GM12878 (cell line): ENCODE measurements around the gene PTPRN2. TPM values are rescaled to one million over a fixed set of nuclear protein-coding genes. Genes with fewer than 3 reads are reported as not detected.

Source experiments
- ATAC-seq: fragments of 200-7000 bp; cut with Tn5 transposase; 3 replicates; pipeline ENCODE4 v1.9.1; 2020; ENCODE audit warnings: mild to moderate bottlenecking, moderate library complexity
- BruUV-seq: library from RNA; stranded (reverse); fragments of 400-500 nt; replicated peaks from 2 replicates; lab custom pipeline; 2021; lab: Mats Ljungman, UMichigan
- CTCF ChIA-PET: fragments of 300-600 bp; sonication (Branson Sonifier 250); formaldehyde crosslinking; extraction: SDS; loops from one replicate; lab custom pipeline; 2021; ENCODE audit warnings: inconsistent platforms; lab: Yijun Ruan, JAX
- POLR2A ChIA-PET: fragments of 350-600 bp; formaldehyde crosslinking; extraction: SDS; loops from one replicate; lab custom pipeline; 2021; ENCODE audit warnings: inconsistent platforms; lab: Charles Lee
- RAD21 ChIA-PET: fragments of 300-600 bp; sonication (Branson Sonifier 250); formaldehyde crosslinking; loops from one replicate; lab custom pipeline; 2023; ENCODE audit warnings: antibody characterized with exemption; ENCODE audit not compliant: unreplicated experiment; lab: Charles Lee
- SMC1A ChIA-PET: fragments of 300-600 bp; sonication (Branson Sonifier 250); formaldehyde crosslinking; loops from one replicate; lab custom pipeline; 2023; ENCODE audit not compliant: unreplicated experiment, uncharacterized antibody; lab: Charles Lee
- DNase-seq: peaks from one replicate; pipeline ENCODE4 v3.0.0-alpha.2; 2011; ENCODE audit warnings: low read depth, low spot score
- FAIRE-seq: peaks from 3 replicates; lab custom pipeline; 2011; peaks lifted over from hg19 to GRCh38; lab: Jason Lieb, UNC
- H2AFZ ChIP-seq: 2 replicates; pipeline ENCODE4 v1.6.0; 2011; ENCODE audit warnings: low read depth, low read length, control low read depth; ENCODE audit not compliant: control insufficient read depth
- H3K27ac ChIP-seq: 2 replicates; pipeline ENCODE4 v1.5.1; 2011; ENCODE audit warnings: control low read depth; ENCODE audit not compliant: control insufficient read depth, insufficient read depth
- H3K27me3 ChIP-seq, 2 experiments: replicated peaks in 1 of 2; 2 replicates each; pipeline versions ENCODE4 v1.6.0 to v1.6.1; 2011; ENCODE audit warnings: low read length in 1 of 2; ENCODE audit not compliant: control insufficient read depth in 2 of 2, insufficient read depth in 2 of 2
- H3K36me3 ChIP-seq, 2 experiments: 2 replicates each; pipeline ENCODE4 v1.5.1; 2011; ENCODE audit warnings: low read length in 1 of 2; ENCODE audit not compliant: control insufficient read depth in 2 of 2, insufficient read depth in 2 of 2
- H3K4me1 ChIP-seq: 2 replicates; pipeline ENCODE4 v1.6.1; 2011; ENCODE audit warnings: mild to moderate bottlenecking, low read length, moderate library complexity, mixed read lengths; ENCODE audit not compliant: control insufficient read depth, insufficient read depth
- H3K4me2 ChIP-seq: 2 replicates; pipeline ENCODE4 v1.6.0; 2011; ENCODE audit warnings: control low read depth; ENCODE audit not compliant: control insufficient read depth, insufficient read depth
- H3K4me3 ChIP-seq: fragments of 200-600 bp; sonication (generic); 2 replicates; pipeline ENCODE4 v1.5.1; 2016
- H3K79me2 ChIP-seq: 2 replicates; pipeline ENCODE4 v1.6.0; 2011; ENCODE audit warnings: low read length; ENCODE audit not compliant: control insufficient read depth, insufficient read depth
- H3K9ac ChIP-seq: 2 replicates; pipeline ENCODE4 v1.8.0; 2011; ENCODE audit warnings: low read length, control low read depth, mixed read lengths; ENCODE audit not compliant: control insufficient read depth, insufficient read depth
- H3K9me3 ChIP-seq: replicated peaks from 3 replicates; pipeline ENCODE4 v1.5.1; 2011; ENCODE audit warnings: mild to moderate bottlenecking, low read length; ENCODE audit not compliant: control insufficient read depth, insufficient read depth
- H4K20me1 ChIP-seq: 2 replicates; pipeline ENCODE4 v1.6.0; 2011; ENCODE audit not compliant: control insufficient read depth, insufficient read depth
- DPF2 ChIP-seq: fragments of 450-650 bp; IDR thresholded peaks from 2 replicates; pipeline ENCODE4 v1.6.1; 2017; ENCODE audit warnings: mild to moderate bottlenecking
- JUNB ChIP-seq: IDR thresholded peaks from 2 replicates; pipeline ENCODE4 v1.6.1; 2016; ENCODE audit warnings: antibody characterized with exemption, mild to moderate bottlenecking
- JUND ChIP-seq: IDR thresholded peaks from 2 replicates; pipeline ENCODE4 v1.6.1; 2012; ENCODE audit warnings: low read depth, mild to moderate bottlenecking, low read length, improper control_type of control experiment, moderate library complexity
- RAD21 ChIP-seq: IDR thresholded peaks from 2 replicates; pipeline ENCODE4 v1.6.1; 2011; ENCODE audit warnings: mild to moderate bottlenecking, low read depth, low read length, moderate library complexity; ENCODE audit not compliant: insufficient read depth
- RAD51 ChIP-seq: fragments of 450-650 bp; IDR thresholded peaks from 2 replicates; pipeline ENCODE4 v1.6.1; 2016; ENCODE audit warnings: moderate library complexity, mild to moderate bottlenecking, inconsistent platforms
- SIX5 ChIP-seq: IDR thresholded peaks from 2 replicates; pipeline ENCODE4 v1.6.1; 2011; ENCODE audit warnings: mild to moderate bottlenecking, low read depth, low read length, moderate library complexity; ENCODE audit not compliant: severe bottlenecking
- SMAD1 ChIP-seq: fragments of 450-650 bp; IDR thresholded peaks from 2 replicates; pipeline ENCODE4 v1.6.1; 2018; ENCODE audit warnings: mild to moderate bottlenecking, low read depth; ENCODE audit not compliant: partially characterized antibody
- STAT1 ChIP-seq: fragments of 450-650 bp; conservative IDR thresholded peaks from 2 replicates; pipeline ENCODE4 v1.6.1; 2014; ENCODE audit warnings: antibody characterized with exemption, mild to moderate bottlenecking
- YY1 ChIP-seq: IDR thresholded peaks from 2 replicates; pipeline ENCODE4 v1.6.1; 2011; ENCODE audit warnings: low read depth, mild to moderate bottlenecking, low read length
- WGBS: methylation state at CpG from one replicate; pipeline ENCODE4 v1.1.6; 2016; ENCODE audit warnings: low lambda C conversion rate; ENCODE audit not compliant: insufficient replicate concordance, insufficient coverage; ENCODE audit errors: missing lambda C conversion rate; 5-methylcytosine and 5-hydroxymethylcytosine counted together
- in situ Hi-C: fragments of 300-500 bp; cut with MboI; formaldehyde crosslinking; loops from 9 replicates; pipeline ENCODE4 v1.14.3; 2018; ENCODE audit warnings: mixed read lengths
- intact Hi-C: fragments of 100-400 bp; cut with micrococcal nuclease; formaldehyde crosslinking; loops from one replicate; pipeline ENCODE4 v1.14.2; 2022; ENCODE audit not compliant: unreplicated experiment
- polyA plus RNA-seq, 11 experiments: library from polyadenylated mRNA; depleted of rRNA in 4 of 11; unstranded in 6 of 11; stranded (reverse) in 5 of 11; fragments of >200 nt; fragmentation: Nextera tagmentation in 4 of 11; fragmentation: Illumina TruSeq in 1 of 11; extraction: Ambion mirVana in 4 of 11; extraction: Trizol in 1 of 11; gene quantifications; 1 replicate in 1 of 11; 2 replicates in 10 of 11; pipeline versions ENCODE4 v1.2.1 to v1.2.3, GENCODE V29; 2011 to 2016; ENCODE audit warnings: inconsistent platforms in 2 of 11, missing spikeins in 2 of 11, low read depth in 1 of 11
- total RNA-seq, 4 experiments: library from RNA; depleted of rRNA in 3 of 4; stranded (reverse); fragments of >200 nt in 3 of 4; fragmentation: Illumina TruSeq in 1 of 4; extraction: Trizol in 1 of 4; gene quantifications; 2 replicates each; pipeline versions ENCODE4 v1.2.1 to v1.2.3, GENCODE V29; 2013 to 2021
- TF ChIP-seq, protein P1 (sequence below): fragments of 150-350 bp; IDR thresholded peaks from 2 replicates; pipeline ENCODE4 v1.6.1; 2016; ENCODE audit warnings: low read depth, low read length
- TF ChIP-seq, protein P2 (sequence below): fragments of 450-650 bp; IDR thresholded peaks from 2 replicates; pipeline ENCODE4 v1.6.1; 2016; ENCODE audit warnings: mild to moderate bottlenecking
- TF ChIP-seq, protein P3 (sequence below): fragments of 450-650 bp; IDR thresholded peaks from 2 replicates; pipeline ENCODE4 v1.6.1; 2014; ENCODE audit warnings: mild to moderate bottlenecking

Gene PTPRN2
- total and polyA plus RNA-seq, 10 of the 15 experiments (the other 5 are each of a cell fraction or from before 2014, with no cell fraction given): 5.4 TPM; not detected in 9

DNA sequence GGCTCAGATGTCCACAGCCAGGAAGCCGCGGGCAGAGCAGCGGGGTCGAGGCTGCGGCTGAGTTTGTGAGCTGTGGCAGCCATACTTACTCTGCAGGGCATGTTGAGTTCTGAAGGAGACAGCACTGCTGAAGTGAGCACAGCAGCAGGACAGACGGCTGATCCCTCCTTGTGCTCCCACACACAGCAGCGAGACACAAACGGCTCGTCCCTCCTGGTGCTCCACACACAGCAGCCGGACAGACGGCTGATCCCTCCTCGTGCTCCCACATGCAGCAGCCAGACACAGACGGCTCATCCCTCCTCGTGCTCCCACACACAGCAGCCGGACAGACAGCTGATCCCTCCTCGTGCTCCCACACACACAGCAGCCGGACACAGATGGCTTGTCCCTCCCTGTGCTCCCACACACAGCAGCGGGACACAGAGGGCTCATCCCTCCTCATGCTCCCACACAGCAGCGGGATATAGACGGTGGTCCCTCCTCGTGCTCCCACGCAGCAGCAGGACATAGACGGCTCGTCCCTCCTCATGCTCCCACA is 305.1 kb downstream of the PTPRN2 start (continued):
- TF ChIP-seq, protein P1, sequence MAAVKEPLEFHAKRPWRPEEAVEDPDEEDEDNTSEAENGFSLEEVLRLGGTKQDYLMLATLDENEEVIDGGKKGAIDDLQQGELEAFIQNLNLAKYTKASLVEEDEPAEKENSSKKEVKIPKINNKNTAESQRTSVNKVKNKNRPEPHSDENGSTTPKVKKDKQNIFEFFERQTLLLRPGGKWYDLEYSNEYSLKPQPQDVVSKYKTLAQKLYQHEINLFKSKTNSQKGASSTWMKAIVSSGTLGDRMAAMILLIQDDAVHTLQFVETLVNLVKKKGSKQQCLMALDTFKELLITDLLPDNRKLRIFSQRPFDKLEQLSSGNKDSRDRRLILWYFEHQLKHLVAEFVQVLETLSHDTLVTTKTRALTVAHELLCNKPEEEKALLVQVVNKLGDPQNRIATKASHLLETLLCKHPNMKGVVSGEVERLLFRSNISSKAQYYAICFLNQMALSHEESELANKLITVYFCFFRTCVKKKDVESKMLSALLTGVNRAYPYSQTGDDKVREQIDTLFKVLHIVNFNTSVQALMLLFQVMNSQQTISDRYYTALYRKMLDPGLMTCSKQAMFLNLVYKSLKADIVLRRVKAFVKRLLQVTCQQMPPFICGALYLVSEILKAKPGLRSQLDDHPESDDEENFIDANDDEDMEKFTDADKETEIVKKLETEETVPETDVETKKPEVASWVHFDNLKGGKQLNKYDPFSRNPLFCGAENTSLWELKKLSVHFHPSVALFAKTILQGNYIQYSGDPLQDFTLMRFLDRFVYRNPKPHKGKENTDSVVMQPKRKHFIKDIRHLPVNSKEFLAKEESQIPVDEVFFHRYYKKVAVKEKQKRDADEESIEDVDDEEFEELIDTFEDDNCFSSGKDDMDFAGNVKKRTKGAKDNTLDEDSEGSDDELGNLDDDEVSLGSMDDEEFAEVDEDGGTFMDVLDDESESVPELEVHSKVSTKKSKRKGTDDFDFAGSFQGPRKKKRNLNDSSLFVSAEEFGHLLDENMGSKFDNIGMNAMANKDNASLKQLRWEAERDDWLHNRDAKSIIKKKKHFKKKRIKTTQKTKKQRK: no peak
- TF ChIP-seq STAT1 (no peak), RAD51 (no peak)

DNA sequence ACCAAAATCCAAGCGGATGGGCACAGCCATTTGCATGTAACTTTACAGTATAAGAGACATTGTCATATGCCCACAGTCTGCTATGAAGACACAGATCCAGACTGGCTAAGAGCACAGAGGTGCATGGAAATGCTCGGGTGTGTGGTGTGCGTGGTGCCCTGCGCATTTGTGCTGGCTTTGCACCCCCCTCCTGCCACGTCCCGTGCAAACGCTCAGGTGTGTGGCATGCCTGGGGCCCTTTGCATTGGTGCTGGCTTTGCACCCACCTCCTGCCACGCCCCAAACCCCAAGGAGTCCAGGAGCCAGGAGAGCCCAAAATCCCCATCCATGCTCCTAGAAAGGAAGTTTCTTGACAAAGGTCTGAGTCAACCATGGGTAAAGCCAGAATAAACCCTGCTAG is 306.2 kb downstream of the PTPRN2 start:
- Histone ChIP-seq H3K9me3 (peaks cover 1% of the 10 kb centered on the region; the same call in 1 of the 3 replicates), H4K20me1 (no peaks in the 10 kb centered on the region), H2AFZ (no peak overlapping the region), H3K4me3 (no peak overlapping the region), H3K27me3 (no peaks in the 10 kb centered on the region)
- POLR2A ChIA-PET: no interaction called here
- no peak for ATAC-seq
- BruUV-seq: no TSS peak
- RAD21 ChIA-PET: no interaction called here
- TF ChIP-seq, protein P2, sequence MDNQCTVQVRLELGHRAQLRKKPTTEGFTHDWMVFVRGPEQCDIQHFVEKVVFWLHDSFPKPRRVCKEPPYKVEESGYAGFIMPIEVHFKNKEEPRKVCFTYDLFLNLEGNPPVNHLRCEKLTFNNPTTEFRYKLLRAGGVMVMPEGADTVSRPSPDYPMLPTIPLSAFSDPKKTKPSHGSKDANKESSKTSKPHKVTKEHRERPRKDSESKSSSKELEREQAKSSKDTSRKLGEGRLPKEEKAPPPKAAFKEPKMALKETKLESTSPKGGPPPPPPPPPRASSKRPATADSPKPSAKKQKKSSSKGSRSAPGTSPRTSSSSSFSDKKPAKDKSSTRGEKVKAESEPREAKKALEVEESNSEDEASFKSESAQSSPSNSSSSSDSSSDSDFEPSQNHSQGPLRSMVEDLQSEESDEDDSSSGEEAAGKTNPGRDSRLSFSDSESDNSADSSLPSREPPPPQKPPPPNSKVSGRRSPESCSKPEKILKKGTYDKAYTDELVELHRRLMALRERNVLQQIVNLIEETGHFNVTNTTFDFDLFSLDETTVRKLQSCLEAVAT: no peak
- TF ChIP-seq DPF2 (no peak), RAD21 (no peak), YY1 (no peak), SIX5 (no peak), JUNB (no peak), JUND (no peak), SMAD1 (no peak)
- TF ChIP-seq, protein P3, sequence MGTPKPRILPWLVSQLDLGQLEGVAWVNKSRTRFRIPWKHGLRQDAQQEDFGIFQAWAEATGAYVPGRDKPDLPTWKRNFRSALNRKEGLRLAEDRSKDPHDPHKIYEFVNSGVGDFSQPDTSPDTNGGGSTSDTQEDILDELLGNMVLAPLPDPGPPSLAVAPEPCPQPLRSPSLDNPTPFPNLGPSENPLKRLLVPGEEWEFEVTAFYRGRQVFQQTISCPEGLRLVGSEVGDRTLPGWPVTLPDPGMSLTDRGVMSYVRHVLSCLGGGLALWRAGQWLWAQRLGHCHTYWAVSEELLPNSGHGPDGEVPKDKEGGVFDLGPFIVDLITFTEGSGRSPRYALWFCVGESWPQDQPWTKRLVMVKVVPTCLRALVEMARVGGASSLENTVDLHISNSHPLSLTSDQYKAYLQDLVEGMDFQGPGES: no peak
- TF ChIP-seq, all 136 proteins: peak for 0
- DNase-seq (no peak), FAIRE-seq (no peak)
- Histone ChIP-seq H3K9ac (no peak overlapping the region), H3K36me3 (no peaks in the 10 kb centered on the region; a peak in 1 of 4 replicates), H3K79me2 (no peaks in the 10 kb centered on the region), H3K27ac (no peak overlapping the region), H3K4me1 (no peaks in the 10 kb centered on the region), H3K4me2 (no peak overlapping the region)
- intact Hi-C loops (no loop called here), in situ Hi-C loops (no loop called here)
- CTCF ChIA-PET: no interaction called here
- 48% methylated on average over 8 of the region's 8 CpGs for WGBS
- SMC1A ChIA-PET: no interaction called here
